H1 (cell line): ENCODE measurements around the gene GPR34.

Experiments used
- CREB1 ChIP-seq: IDR thresholded peaks from 2 replicates; pipeline ENCODE4 v1.6.1; 2012; ENCODE audit warnings: inconsistent platforms
- RBBP5 ChIP-seq: IDR thresholded peaks from 2 replicates; pipeline ENCODE4 v1.7.1; 2012; ENCODE audit warnings: low read depth, mild to moderate bottlenecking, inconsistent platforms, low read length, moderate library complexity, borderline replicate concordance
- TF ChIP-seq, protein P1 (sequence below): IDR thresholded peaks from 2 replicates; pipeline ENCODE4 v1.6.1; 2011; ENCODE audit warnings: low read length, improper control_type of control experiment

DNA sequence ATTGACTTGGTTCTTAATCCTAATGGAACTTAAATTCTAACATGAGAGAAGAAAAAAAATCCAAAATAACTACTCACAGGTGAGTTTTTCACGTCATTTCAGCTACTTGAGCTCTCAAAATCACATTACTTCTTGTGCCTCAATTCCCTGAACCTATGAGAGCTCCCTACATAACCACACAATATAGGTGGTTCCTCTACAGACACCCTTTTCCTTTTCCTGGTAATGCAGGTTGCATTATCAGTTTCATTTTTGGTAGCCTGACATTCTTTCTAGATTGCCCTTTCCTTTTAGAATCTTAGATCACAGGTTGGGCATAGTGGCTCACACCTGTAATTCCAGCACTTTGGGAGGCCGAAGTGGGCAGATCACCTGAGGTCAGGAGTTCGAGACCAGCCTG, 4.3 kb downstream of the GPR34 start:
- TF ChIP-seq, protein P1, sequence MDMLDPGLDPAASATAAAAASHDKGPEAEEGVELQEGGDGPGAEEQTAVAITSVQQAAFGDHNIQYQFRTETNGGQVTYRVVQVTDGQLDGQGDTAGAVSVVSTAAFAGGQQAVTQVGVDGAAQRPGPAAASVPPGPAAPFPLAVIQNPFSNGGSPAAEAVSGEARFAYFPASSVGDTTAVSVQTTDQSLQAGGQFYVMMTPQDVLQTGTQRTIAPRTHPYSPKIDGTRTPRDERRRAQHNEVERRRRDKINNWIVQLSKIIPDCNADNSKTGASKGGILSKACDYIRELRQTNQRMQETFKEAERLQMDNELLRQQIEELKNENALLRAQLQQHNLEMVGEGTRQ, result no peak
- TF ChIP-seq CREB1, result no peak
- no peak for TF ChIP-seq RBBP5
